ENCODE results near the gene KRT9. TPM values are rescaled to one million over a fixed set of nuclear protein-coding genes. Genes with fewer than 3 reads are reported as not detected.
A peak's percentile ranks its signal among the peaks of the same experiment; 100 is the strongest.

KRT9 gene
- total and polyA plus RNA-seq, 2 experiments from 2014 or later, result not detected

DNA sequence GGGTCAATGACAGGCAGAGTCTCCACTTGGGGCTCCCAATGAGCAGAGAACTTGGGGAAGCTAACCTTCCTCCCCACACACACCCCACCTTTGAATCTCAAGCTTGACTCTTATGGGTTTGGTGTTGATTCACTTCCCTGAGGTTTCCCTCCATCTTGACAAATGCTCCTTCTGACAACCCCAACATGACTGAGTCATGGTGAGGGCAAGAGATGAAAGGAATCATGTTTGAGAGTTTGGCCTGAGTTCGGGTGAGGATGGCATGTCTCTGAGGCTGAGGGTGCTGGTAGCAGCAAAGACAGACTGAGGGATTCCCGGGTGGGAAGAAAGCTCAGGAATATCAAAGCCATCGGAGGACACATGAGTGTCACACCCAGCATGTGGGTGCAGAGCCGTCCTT, 18.7 kb downstream of the KRT9 start:
- no peaks in the 10 kb centered on the region for H3K27me3 ChIP-seq
- H3K27ac ChIP-seq, result no peak overlapping the region
- H3K9me3 ChIP-seq (ENCODE audit: low read depth), result no peaks in the 10 kb centered on the region
- DNase-seq (ENCODE audit: low read depth in 1 of 2, low spot score in 1 of 2), result no peak
- H3K4me3 ChIP-seq, result no peak overlapping the region
- TF ChIP-seq CTCF (IDR thresholded peaks at IDR 0.05; ENCODE audit: low read depth, low read length), result no peak
- H3K4me1 ChIP-seq (ENCODE audit: low read depth), result no peaks in the 10 kb centered on the region
- no peaks in the 10 kb centered on the region for H3K36me3 ChIP-seq

DNA sequence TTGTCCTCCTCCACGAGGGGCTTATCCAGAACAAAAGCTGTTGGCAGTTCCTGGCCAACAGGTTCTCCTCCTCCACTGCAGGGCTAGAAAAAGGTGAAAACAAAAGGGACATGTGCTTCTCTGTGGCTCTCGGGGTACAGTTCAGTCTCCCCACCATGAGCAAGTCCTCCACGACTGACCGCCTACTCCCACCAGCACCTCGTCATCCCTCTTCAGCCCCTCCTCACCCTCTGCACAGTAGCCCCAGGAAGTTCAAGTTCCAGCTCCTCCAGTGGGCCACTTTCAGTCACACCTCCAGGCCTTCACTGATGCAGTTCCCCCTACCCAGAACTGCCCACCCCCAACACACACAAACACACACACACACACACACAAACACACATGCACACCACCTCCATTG, 19.4 kb downstream of the KRT9 start:
- no peak for DNase-seq (ENCODE audit: low read depth in 1 of 2, low spot score in 1 of 2)
- no peak overlapping the region for H3K4me3 ChIP-seq

GRCh38 chr17:41551365-41551764, 20.5 kb downstream of the KRT9 start:
- Histone ChIP-seq H3K27me3 (no peaks in the 10 kb centered on the region), H3K9me3 (ENCODE audit: low read depth) (no peaks in the 10 kb centered on the region), H3K4me1 (ENCODE audit: low read depth) (peaks cover 10% of the 10 kb centered on the region), H3K36me3 (no peaks in the 10 kb centered on the region), H3K27ac (no peak overlapping the region), H3K4me3 (no peak overlapping the region)
- DNase-seq (ENCODE audit: low read depth in 1 of 2, low spot score in 1 of 2), result peak in 1 of 2 donors; percentile 38
- no peak for TF ChIP-seq CTCF (IDR thresholded peaks at IDR 0.05; ENCODE audit: low read depth, low read length)

More for the DNA sequence above, 19.4 kb downstream of the KRT9 start:
- no peaks in the 10 kb centered on the region for H3K36me3 ChIP-seq
- H3K4me1 ChIP-seq (ENCODE audit: low read depth), result peaks cover 4% of the 10 kb centered on the region
- H3K27me3 ChIP-seq, result no peaks in the 10 kb centered on the region
- no peak for TF ChIP-seq CTCF (IDR thresholded peaks at IDR 0.05; ENCODE audit: low read depth, low read length)
- no peaks in the 10 kb centered on the region for H3K9me3 ChIP-seq (ENCODE audit: low read depth)
- no peak overlapping the region for H3K27ac ChIP-seq

GRCh38 chr17:41549596-41550039, 22.2 kb downstream of the KRT9 start:
- no peak for DNase-seq (ENCODE audit: low read depth in 1 of 2, low spot score in 1 of 2)
- Histone ChIP-seq H3K27ac (no peak overlapping the region), H3K27me3 (no peaks in the 10 kb centered on the region), H3K9me3 (ENCODE audit: low read depth) (no peaks in the 10 kb centered on the region), H3K4me1 (ENCODE audit: low read depth) (peaks cover 16% of the 10 kb centered on the region), H3K4me3 (no peak overlapping the region), H3K36me3 (no peaks in the 10 kb centered on the region)
- TF ChIP-seq CTCF (IDR thresholded peaks at IDR 0.05; ENCODE audit: low read depth, low read length), result no peak

- Histone ChIP-seq H3K9me3 (ENCODE audit: low read depth) (no peaks in the 10 kb centered on the region), H3K4me1 (ENCODE audit: low read depth) (peaks cover 22% of the 10 kb centered on the region), H3K27me3 (no peaks in the 10 kb centered on the region), H3K36me3 (no peaks in the 10 kb centered on the region), H3K4me3 (no peak overlapping the region), H3K27ac (no peak overlapping the region)
- peak; percentile 80 for TF ChIP-seq CTCF (IDR thresholded peaks at IDR 0.05; ENCODE audit: low read depth, low read length)
- peak; percentile 90 for DNase-seq (ENCODE audit: low read depth in 1 of 2, low spot score in 1 of 2)
These were observed 22.8 kb downstream of the KRT9 start for GRCh38 chr17:41548844-41549595.

All from cardiac muscle cell (in vitro differentiated cells and primary cell).